HG03565 (cell line): Measurements from ENCODE around the gene GABARAPL1.
A peak's percentile ranks its signal among the peaks of the same experiment; 100 is the strongest.
"Not testable (repeated sequence)": the region's sequence is repeated elsewhere in the genome, so short reads cannot be mapped to it uniquely, and the experiment has no call there.

ENCODE experiments used
- ATAC-seq: cut with Tn5 transposase; IDR thresholded peaks from one replicate; pipeline ENCODE4 v1.9.1; 2021; ENCODE audit warnings: mild to moderate bottlenecking, moderate library complexity; ENCODE audit not compliant: unreplicated experiment

The GABARAPL1 gene

GRCh38 chr12:10196210-10196609 is 16.5 kb upstream of the GABARAPL1 start:
- ATAC-seq: peak; percentile 74

- no peak for ATAC-seq
Observed at GRCh38 chr12:10197879-10198278, 14.8 kb upstream of the GABARAPL1 start.

- not testable (repeated sequence) for ATAC-seq
Observed at GRCh38 chr12:10204495-10204894, 8.2 kb upstream of the GABARAPL1 start.

- no peak for ATAC-seq
Observed at GRCh38 chr12:10205220-10205807, 7.4 kb upstream of the GABARAPL1 start.

- no peak for ATAC-seq
Observed at GRCh38 chr12:10207136-10207535, 5.5 kb upstream of the GABARAPL1 start.

GRCh38 chr12:10210225-10210624 is 2.5 kb upstream of the GABARAPL1 start:
- no peak for ATAC-seq

- ATAC-seq: no peak
Observed at GRCh38 chr12:10211101-10211939, 1.4 kb upstream of the GABARAPL1 start.

GRCh38 chr12:10211940-10212738 is 538 bp upstream of the GABARAPL1 start:
- peak; percentile 39 for ATAC-seq

GRCh38 chr12:10213168-10214135 is 775 bp downstream of the GABARAPL1 start:
- ATAC-seq: peak; percentile 56

GRCh38 chr12:10214136-10214894 is 1.6 kb downstream of the GABARAPL1 start:
- ATAC-seq: no peak

- ATAC-seq: no peak
Observed at GRCh38 chr12:10214895-10215267, 2.2 kb downstream of the GABARAPL1 start.

GRCh38 chr12:10215436-10215835 is 2.8 kb downstream of the GABARAPL1 start:
- no peak for ATAC-seq

GRCh38 chr12:10215946-10216345 is 3.3 kb downstream of the GABARAPL1 start:
- ATAC-seq: not testable (repeated sequence)

- no peak for ATAC-seq
Observed at GRCh38 chr12:10218021-10218420, 5.3 kb downstream of the GABARAPL1 start.

GRCh38 chr12:10220398-10221077 is 7.9 kb downstream of the GABARAPL1 start:
- no peak for ATAC-seq

GRCh38 chr12:10221846-10222245 is 9.2 kb downstream of the GABARAPL1 start:
- no peak for ATAC-seq

GRCh38 chr12:10223208-10223607 is 10.5 kb downstream of the GABARAPL1 start:
- ATAC-seq: no peak

GRCh38 chr12:10225426-10225825 is 12.7 kb downstream of the GABARAPL1 start:
- not testable (repeated sequence) for ATAC-seq

- ATAC-seq: no peak
Observed at GRCh38 chr12:10226086-10226485, 13.4 kb downstream of the GABARAPL1 start.
